Parathyroid adenoma (tissue), 2 donors: ENCODE results near the gene ISG20L2.

Experiments used
- H2AFZ ChIP-seq: fragments of 300-600 bp; sonication (generic); one replicate; pipeline ENCODE4 v1.7.0; 2017; ENCODE audit warnings: antibody characterized with exemption, mild to moderate bottlenecking
- H3K27ac ChIP-seq: fragments of 300-600 bp; sonication (generic); one replicate; pipeline ENCODE4 v1.7.0; 2017
- H3K27me3 ChIP-seq: fragments of 300-600 bp; sonication (generic); one replicate; pipeline ENCODE4 v1.7.0; 2017; ENCODE audit warnings: low read length; ENCODE audit not compliant: control insufficient read depth, insufficient read depth
- H3K36me3 ChIP-seq: fragments of 300-600 bp; sonication (generic); one replicate; pipeline ENCODE4 v1.7.0; 2017; ENCODE audit warnings: low read length; ENCODE audit not compliant: control insufficient read depth, insufficient read depth
- H3K4me1 ChIP-seq: fragments of 300-600 bp; sonication (generic); one replicate; pipeline ENCODE4 v1.7.0; 2017; ENCODE audit warnings: control low read depth
- H3K4me2 ChIP-seq: fragments of 300-600 bp; sonication (generic); one replicate; pipeline ENCODE4 v1.7.0; 2017; ENCODE audit warnings: low read length
- H3K4me3 ChIP-seq: fragments of 300-600 bp; sonication (generic); one replicate; pipeline ENCODE4 v1.7.0; 2017; ENCODE audit warnings: low read depth, low read length
- H3K79me2 ChIP-seq: fragments of 300-600 bp; sonication (generic); one replicate; pipeline ENCODE4 v1.7.0; 2017; ENCODE audit warnings: control low read depth
- H3K9ac ChIP-seq: fragments of 300-600 bp; sonication (generic); one replicate; pipeline ENCODE4 v1.7.0; 2017; ENCODE audit warnings: mild to moderate bottlenecking
- H3K9me3 ChIP-seq: fragments of 300-600 bp; sonication (generic); one replicate; pipeline ENCODE4 v1.7.0; 2017; ENCODE audit warnings: low read length; ENCODE audit not compliant: control insufficient read depth
- TF ChIP-seq, protein P1 (sequence below): fragments of 300-600 bp; sonication (generic); IDR thresholded peaks from one replicate; pipeline ENCODE4 v1.7.0; 2017; ENCODE audit warnings: antibody characterized with exemption, mild to moderate bottlenecking
- donor health status: primary hyperparathyroidism.

Gene ISG20L2

DNA sequence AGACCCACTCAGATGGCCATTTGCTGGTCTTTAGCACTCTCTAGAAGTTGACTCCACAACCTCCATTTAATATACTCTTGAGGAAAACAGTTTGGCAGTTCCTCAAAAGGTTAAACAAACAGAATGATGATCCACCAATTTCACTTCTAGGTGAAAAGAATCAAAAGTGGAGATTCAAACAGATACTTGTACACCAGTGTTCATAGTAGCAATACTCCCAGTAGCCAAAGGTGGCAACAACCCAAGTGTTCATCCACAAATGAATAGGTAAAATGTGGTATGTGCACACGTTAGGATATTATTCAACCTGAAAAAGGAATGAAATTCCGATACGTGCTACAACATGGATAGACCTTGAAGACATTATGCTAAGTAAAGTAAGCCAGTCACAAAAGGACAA, 45.0 kb upstream of the ISG20L2 start:
- Histone ChIP-seq H3K9ac (no peak overlapping the region), H3K79me2 (peaks cover 35% of the 10 kb centered on the region), H3K4me2 (no peak overlapping the region), H3K9me3 (no peaks in the 10 kb centered on the region), H3K27ac (no peak overlapping the region), H3K36me3 (no peaks in the 10 kb centered on the region), H2AFZ (no peak overlapping the region), H3K27me3 (no peaks in the 10 kb centered on the region), H3K4me1 (peaks cover 10% of the 10 kb centered on the region), H3K4me3 (no peak overlapping the region)
- TF ChIP-seq, protein P1, sequence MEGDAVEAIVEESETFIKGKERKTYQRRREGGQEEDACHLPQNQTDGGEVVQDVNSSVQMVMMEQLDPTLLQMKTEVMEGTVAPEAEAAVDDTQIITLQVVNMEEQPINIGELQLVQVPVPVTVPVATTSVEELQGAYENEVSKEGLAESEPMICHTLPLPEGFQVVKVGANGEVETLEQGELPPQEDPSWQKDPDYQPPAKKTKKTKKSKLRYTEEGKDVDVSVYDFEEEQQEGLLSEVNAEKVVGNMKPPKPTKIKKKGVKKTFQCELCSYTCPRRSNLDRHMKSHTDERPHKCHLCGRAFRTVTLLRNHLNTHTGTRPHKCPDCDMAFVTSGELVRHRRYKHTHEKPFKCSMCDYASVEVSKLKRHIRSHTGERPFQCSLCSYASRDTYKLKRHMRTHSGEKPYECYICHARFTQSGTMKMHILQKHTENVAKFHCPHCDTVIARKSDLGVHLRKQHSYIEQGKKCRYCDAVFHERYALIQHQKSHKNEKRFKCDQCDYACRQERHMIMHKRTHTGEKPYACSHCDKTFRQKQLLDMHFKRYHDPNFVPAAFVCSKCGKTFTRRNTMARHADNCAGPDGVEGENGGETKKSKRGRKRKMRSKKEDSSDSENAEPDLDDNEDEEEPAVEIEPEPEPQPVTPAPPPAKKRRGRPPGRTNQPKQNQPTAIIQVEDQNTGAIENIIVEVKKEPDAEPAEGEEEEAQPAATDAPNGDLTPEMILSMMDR = no peak

DNA sequence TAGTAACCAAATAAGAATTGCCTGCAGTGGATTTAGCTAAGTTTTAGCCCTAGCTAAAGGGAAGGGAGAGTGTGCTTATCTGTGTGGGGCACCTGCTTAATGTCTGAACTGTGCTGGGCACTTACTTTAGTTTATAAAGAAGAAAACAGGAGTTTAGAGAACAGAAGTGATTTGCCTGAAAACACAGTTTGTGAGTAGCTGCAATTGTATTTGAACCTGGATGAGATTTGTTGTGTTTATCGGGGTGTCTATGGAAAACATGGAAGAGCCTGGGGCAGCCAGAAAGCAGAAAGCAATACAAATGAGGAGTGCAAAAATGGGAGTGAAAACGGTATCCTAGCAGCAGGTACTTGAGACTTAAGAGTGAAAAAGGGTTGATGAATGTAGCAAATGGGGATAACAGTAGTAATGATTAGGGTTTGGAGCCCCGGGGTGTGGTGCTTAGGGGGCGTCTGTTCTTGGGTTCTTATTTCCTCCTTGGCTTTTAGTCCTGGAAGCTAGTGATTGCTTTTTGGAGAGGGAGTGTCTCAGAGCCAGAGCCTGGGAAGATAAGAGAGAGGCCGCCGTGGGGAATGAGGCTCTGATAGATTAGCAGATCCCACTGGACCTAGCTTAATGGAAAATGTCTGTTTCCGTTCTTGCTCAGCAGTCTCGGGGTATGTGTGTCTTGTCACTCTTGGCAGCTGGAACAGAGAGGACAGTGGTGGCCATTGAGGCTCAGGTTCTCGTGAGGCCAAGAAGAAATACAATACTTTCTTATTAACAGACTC, 44.3 kb upstream of the ISG20L2 start:
- Histone ChIP-seq H3K9ac (no peak overlapping the region), H3K4me1 (peaks cover 10% of the 10 kb centered on the region), H3K36me3 (no peaks in the 10 kb centered on the region), H3K9me3 (no peaks in the 10 kb centered on the region), H3K27ac (no peak overlapping the region), H3K79me2 (peaks cover 40% of the 10 kb centered on the region), H3K4me3 (no peak overlapping the region), H3K4me2 (no peak overlapping the region), H3K27me3 (no peaks in the 10 kb centered on the region), H2AFZ (no peak overlapping the region)
- TF ChIP-seq, protein P1 = no peak

DNA sequence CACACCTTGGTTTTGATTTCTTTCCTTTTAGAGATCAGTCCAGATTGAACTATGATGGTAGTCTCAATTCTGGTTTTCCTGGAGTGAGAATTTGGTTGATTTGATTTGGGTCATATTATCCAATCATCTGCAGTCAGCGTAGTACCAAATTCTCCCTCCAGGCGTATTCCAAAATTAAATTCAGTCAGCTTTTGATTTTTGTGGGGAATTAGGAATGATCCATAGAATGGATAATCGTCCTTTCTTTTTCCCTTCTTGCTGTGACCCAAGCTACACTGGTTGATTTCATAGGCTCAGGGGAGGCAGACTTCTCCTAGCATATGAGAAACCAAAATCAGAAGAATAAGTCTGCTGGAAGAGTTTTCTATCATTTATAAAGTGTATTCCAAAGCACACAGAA, 43.7 kb upstream of the ISG20L2 start:
- no peak overlapping the region for H2AFZ ChIP-seq
- no peaks in the 10 kb centered on the region for H3K36me3 ChIP-seq
- no peak overlapping the region for H3K4me2 ChIP-seq
- no peak overlapping the region for H3K27ac ChIP-seq
- H3K79me2 ChIP-seq = peaks cover 39% of the 10 kb centered on the region
- H3K9ac ChIP-seq = no peak overlapping the region
- H3K9me3 ChIP-seq = no peaks in the 10 kb centered on the region
- no peak overlapping the region for H3K4me3 ChIP-seq
- TF ChIP-seq, protein P1 = no peak
- peaks cover 6% of the 10 kb centered on the region for H3K4me1 ChIP-seq
- H3K27me3 ChIP-seq = no peaks in the 10 kb centered on the region

DNA sequence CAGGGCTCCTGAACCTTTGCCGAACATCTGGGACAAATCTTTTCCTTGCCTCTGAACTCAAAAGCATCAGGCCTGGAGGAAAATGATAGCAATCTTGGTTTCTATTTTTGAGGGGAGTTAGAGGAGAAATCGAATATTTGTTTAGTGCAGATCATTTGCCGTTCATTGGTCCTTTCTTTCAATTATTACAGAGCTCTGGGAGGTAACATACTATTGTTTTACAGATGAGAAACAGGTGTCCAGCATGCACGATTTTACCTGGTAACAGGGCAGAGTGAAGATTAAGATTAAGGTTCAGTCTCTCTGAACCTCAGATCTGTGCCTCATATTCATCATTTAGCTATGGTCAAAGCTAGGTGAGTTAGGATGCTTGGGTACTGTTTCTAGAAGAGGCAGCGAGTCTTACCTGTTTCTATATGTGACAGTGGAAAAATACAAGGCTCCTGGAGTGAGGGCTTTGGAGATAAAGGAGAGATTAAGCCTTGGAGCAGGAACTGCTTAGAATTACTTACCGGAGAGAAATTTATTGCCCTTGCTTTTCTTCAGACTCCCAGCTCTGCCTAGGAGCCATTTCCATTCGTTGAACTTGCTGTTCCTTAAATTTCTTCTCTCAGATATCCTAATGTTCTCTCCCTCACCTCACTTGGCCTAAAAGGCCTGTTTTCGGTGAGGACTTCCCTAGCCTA, 40.2 kb upstream of the ISG20L2 start:
- H3K79me2 ChIP-seq = peaks cover 27% of the 10 kb centered on the region
- no peaks in the 10 kb centered on the region for H3K36me3 ChIP-seq
- TF ChIP-seq, protein P1 = no peak
- H3K4me3 ChIP-seq = peak overlapping the region; percentile 96
- no peaks in the 10 kb centered on the region for H3K9me3 ChIP-seq
- no peak overlapping the region for H3K9ac ChIP-seq
- H3K27ac ChIP-seq = peak overlapping the region; percentile 91
- peak overlapping the region; percentile 77 for H3K4me2 ChIP-seq
- H3K27me3 ChIP-seq = no peaks in the 10 kb centered on the region
- H3K4me1 ChIP-seq = peaks cover 6% of the 10 kb centered on the region
- no peak overlapping the region for H2AFZ ChIP-seq
